K562 treated with DMSO at 1 percent for 24 hours (cell line): ENCODE measurements around the gene RIMKLA. TPM values are rescaled to one million over a fixed set of nuclear protein-coding genes. Genes with fewer than 3 reads are reported as not detected.

ENCODE experiments used
- total RNA-seq: library from RNA; unstranded; fragments of 300-600 nt; gene quantifications from 2 replicates; pipeline ENCODE4 v1.2.3, GENCODE V29; 2022; ENCODE audit warnings: low read depth; ENCODE audit not compliant: insufficient read depth

Gene RIMKLA, protein sequence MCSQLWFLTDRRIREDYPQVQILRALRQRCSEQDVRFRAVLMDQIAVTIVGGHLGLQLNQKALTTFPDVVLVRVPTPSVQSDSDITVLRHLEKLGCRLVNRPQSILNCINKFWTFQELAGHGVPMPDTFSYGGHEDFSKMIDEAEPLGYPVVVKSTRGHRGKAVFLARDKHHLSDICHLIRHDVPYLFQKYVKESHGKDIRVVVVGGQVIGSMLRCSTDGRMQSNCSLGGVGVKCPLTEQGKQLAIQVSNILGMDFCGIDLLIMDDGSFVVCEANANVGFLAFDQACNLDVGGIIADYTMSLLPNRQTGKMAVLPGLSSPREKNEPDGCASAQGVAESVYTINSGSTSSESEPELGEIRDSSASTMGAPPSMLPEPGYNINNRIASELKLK
- 0.05 TPM in 1 of 2 replicates, not detected in the other for total RNA-seq

DNA sequence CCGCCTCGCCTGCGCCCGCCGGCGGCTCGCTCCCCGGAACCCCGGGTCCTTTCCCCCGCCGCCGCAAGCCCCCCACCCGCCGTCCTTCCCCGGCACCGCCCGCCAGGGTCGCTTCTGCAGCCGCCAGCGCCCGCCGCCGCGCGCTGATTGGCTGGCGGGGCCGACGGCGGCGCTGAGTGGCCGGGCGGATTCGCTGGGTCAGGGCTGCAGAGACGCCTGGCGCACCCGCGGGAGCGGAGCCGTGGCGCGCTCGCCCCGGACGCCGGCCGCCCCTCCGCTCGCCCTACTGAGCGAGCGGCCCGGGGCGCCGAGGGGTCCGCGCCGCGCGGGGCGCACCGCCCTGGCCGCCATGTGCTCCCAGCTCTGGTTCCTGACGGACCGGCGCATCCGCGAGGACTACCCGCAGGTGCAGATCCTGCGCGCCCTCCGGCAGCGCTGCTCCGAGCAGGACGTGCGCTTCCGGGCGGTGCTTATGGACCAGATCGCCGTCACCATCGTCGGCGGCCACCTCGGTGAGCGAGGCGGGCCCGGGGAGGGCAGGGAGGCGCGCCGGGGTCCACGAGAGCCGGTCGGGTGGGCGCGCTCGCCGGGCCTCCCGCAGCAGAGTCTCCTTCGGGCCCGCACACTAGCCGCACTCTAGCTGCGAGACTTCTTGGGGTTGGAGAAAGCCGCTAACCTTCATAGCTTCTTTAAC is at the start of gene RIMKLA:
Gene RIMKLA, plus strand, starts transcription at position 207 of the 694 bp plus-strand sequence. Its CDS starts 143 bp downstream, at position 350.

DNA sequence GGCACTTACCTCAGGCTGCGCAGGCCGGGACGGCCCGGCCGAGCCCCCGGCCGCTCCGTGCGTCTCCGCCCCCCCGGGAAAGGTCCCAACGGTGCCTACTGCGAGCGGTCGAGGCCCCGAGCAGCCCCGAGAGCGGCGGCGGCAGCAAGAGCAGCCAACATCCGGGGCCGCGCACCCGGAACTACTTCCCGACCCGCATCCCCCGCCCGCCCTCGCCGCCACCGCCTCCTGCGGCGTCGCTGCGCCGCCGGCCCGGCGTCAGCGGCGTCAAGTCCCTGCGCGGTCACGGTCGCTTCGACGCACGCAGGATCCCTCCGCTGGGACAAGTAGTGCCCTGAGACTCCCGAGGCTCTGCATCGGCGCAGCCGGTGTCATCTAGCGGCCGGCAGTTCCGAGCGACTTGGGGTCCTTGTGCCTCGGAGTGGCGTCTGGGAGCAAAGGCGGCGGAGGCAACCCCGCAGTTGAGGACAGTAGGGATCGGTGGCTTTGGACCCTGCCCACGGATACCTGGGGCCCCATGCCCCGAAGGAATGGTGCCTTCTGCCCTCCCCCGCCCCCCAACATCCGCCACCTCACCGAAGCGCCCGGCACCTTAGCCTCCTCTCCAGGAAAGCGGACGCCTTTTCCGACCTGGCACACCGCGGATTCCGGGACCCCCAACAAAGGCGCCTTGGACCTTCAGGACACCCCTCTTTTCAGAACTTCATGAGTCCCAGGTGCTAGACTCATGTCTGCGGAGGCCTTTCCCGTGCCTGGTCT is 45.4 kb upstream of the RIMKLA start, which contains the start of gene FOXJ3:
Gene FOXJ3, minus strand, starts transcription at position 186 of the 759 bp plus-strand sequence. CDS start 24,142 bp downstream, outside the sequence.

DNA sequence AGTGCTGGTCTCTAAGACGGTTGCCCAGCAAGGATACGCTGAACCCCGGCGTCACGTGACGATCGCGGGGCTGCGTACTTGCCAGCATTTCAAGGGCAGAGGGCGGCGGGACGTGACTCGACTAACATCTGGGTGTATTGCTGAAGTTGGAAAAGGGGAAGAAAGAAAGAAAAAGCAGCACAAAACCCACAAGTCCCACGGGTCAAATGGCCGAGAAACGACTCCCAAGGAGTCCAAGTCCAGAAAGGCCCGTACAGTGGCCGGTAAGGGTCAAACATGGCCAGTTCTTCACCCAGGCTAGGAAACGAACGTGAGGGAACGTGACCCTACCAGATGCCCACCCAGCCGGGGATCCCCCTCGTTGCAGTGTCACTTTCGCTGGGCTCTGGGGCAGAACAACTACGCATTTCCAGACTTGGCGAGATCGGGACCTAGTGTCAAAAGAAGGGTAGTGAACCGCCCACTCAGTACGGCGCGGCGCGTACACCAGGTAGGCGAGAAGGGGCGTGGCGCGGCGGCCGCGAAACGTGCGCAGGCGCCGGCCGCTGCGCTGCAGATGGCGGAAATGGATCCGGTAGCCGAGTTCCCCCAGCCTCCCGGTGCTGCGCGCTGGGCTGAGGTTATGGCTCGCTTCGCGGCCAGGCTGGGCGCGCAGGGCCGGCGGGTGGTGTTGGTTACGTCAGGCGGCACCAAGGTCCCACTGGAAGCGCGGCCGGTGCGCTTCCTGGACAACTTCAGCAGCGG is 75.6 kb downstream of the RIMKLA start, which contains the start of the genes PPCS and ZMYND12:
Gene PPCS, plus strand, starts transcription at position 534 of the 744 bp plus-strand sequence. Its CDS starts 23 bp downstream, at position 557.
Gene ZMYND12, minus strand, starts transcription at position 13 of the 744 bp plus-strand sequence. CDS start 25 bp downstream, outside the sequence.

DNA sequence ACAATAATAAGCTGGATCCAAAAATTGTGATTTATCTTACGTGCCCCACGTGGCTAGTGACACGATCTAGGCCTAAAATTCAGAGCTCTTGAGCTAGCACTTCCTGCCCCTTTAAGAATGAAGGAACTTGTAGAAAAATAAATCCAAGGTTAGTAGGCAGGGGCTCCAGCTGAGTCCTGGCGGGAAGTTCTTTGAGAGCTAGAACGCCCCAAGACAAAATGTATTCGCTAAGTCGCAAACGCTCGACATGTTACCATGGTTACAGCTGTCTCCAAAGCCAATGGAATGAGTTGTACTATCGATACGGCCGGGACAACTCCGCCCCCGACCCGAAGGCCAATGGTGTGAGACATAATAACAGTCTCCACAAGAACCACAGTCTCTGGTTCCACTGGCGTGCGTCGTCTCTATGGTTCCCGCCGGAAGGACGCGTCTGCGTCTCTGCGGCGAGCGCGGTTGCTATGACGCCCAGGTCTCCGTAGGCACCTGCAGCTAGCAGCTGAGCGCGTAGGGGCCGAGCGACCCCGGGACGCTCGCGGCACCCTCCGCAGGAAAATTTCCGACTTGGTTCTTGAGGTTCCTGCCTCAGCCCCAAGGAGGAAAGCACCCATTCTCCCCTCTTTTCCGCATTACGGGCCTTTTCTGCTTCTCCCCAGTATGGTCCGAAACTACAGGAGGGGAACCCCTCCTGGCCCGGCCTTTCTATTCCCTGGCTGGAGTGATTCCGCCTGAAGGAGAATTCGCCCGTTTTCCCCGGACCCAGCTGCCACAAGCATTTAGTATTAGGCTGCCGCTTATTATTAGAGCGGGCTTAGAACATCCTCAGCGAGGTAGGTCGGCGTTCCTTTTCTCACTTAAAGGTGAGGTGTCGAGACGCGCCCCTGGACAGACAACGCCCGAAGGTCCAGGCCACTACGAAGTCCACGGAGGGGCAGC is 82.5 kb downstream of the RIMKLA start, which contains the start of gene CCDC30:
Gene CCDC30, plus strand, starts transcription at position 459 of the 936 bp plus-strand sequence. CDS start 17,266 bp downstream, outside the sequence.

Other genes with a start within 250 kb of the RIMKLA start
- gene GUCA2B, start 227.4 kb upstream of the RIMKLA start, total RNA-seq: not detected in 2 replicates
- not detected in 2 replicates for gene GUCA2A, start 216.0 kb upstream of the RIMKLA start, total RNA-seq
- gene FOXJ3, start 45.6 kb upstream of the RIMKLA start, total RNA-seq: 13.3 and 13.6 TPM in 2 replicates
- gene ZMYND12, start 75.2 kb downstream of the RIMKLA start, total RNA-seq: not detected in 2 replicates
- 46.1 and 48.8 TPM in 2 replicates for gene PPCS, start 75.8 kb downstream of the RIMKLA start, total RNA-seq
- 0.37 TPM in 1 of 2 replicates, not detected in the other for gene CCDC30, start 82.5 kb downstream of the RIMKLA start, total RNA-seq